GM10248 (cell line): ENCODE measurements around the gene ST8SIA3.
"Not testable (repeated sequence)": the region's sequence is repeated elsewhere in the genome, so short reads cannot be mapped to it uniquely, and the experiment has no call there.

ENCODE experiments used
- CTCF ChIA-PET: fragments of 300-600 bp; sonication (Branson Sonifier 250); formaldehyde crosslinking; extraction: SDS; loops from one replicate; lab custom pipeline; 2021; ENCODE audit warnings: antibody characterized with exemption; lab: Yijun Ruan, JAX
- POLR2A ChIA-PET: fragments of 350-650 bp; sonication (Branson Sonifier 250); formaldehyde crosslinking; extraction: SDS; loops from one replicate; lab custom pipeline; 2020; ENCODE audit warnings: antibody characterized with exemption; lab: Yijun Ruan, JAX
- DNase-seq: peaks from one replicate; pipeline ENCODE4 v3.0.0; 2012; ENCODE audit errors: extremely low spot score
- TF ChIP-seq, protein P1 (sequence below): IDR thresholded peaks from 2 replicates; pipeline ENCODE4 v1.5.1; 2012; ENCODE audit warnings: mild to moderate bottlenecking, low read depth; ENCODE audit errors: extremely low read depth, missing control alignments, control extremely low read depth

ST8SIA3 gene

DNA sequence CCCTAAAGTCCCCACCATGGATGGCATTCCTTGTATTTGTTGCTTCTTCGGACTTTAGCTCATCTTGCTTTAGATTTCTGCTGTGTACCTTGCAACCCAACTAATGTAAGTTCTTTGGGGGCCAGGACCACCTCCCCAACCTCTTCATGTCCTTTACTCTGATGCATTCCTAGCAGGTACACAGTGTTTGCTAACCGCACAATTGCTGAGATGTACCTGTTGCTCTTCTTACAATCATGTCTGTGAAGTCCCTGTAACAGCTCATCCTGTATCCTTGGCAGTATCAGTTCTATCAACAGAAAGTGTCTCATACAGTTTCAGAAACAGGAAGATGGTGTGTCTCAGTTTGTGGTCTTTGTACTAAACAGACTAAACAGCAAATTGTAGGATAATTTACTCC lies 24.1 kb downstream of the ST8SIA3 start:
- TF ChIP-seq, protein P1, sequence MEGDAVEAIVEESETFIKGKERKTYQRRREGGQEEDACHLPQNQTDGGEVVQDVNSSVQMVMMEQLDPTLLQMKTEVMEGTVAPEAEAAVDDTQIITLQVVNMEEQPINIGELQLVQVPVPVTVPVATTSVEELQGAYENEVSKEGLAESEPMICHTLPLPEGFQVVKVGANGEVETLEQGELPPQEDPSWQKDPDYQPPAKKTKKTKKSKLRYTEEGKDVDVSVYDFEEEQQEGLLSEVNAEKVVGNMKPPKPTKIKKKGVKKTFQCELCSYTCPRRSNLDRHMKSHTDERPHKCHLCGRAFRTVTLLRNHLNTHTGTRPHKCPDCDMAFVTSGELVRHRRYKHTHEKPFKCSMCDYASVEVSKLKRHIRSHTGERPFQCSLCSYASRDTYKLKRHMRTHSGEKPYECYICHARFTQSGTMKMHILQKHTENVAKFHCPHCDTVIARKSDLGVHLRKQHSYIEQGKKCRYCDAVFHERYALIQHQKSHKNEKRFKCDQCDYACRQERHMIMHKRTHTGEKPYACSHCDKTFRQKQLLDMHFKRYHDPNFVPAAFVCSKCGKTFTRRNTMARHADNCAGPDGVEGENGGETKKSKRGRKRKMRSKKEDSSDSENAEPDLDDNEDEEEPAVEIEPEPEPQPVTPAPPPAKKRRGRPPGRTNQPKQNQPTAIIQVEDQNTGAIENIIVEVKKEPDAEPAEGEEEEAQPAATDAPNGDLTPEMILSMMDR: no peak
- no peak for DNase-seq
- CTCF ChIA-PET: no interaction called here
- POLR2A ChIA-PET: no interaction called here

DNA sequence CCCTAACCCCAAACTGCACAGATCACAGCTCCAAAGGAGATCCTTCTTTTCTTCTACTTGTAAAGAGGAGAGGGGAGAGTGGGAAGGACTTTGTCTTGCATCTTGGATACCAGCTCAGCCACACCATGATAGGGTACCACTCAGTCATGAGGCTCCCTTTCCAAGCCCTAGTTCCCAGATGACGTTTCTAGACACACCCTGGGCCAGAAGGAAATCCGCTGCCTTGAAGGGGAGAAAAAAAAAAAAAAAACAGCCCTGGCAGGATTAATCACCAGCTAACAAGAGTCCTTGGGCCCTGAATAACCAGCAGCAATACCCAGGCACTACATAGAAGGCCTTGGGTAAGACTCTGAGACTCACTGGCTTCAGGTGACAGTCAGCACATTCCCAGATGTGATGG lies 36.9 kb downstream of the ST8SIA3 start:
- TF ChIP-seq, protein P1: no peak
- ChIA-PET CTCF (no interaction called here), POLR2A (no interaction called here)
- no peak for DNase-seq

DNA sequence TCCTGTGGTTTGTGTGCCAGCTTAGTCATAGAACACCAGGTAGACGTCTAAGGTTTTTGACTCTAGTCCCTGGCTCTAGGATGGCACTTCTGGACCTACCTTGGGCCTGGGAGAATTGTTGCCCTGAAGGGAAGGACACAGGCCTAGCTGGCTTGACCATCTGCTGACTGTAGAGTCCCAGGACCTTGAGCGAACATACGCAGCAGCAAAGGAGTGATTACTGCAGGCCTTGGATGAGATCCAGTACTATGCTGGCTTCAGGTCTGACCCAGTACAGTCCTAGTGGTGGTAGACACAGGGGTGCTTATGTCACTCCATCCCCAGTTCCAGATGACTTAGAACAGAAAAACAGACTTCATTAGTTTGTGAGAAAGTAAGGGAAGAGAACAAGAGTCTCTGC lies 37.7 kb downstream of the ST8SIA3 start:
- TF ChIP-seq, protein P1: no peak
- CTCF ChIA-PET: no interaction called here
- DNase-seq: no peak
- POLR2A ChIA-PET: no interaction called here

DNA sequence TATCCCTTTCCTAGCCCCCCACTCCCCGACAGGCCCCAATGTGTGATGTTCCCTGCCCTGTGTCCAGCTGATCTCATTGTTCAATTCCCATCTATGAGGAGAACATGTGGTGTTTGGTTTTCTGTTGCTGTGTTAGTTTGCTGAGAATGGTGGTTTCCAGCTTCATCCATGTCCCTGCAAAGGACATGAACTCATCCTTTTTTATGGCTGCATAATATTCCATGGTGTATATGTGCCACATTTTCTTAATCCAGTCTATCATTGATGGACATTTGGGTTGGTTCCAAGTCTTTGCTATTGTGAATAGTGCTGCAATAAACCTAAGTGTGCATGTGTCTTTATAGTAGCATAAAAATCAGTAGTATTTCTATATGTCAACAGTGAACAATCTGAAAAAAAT lies 42.4 kb downstream of the ST8SIA3 start:
- CTCF ChIA-PET, DNase-seq, POLR2A ChIA-PET: not testable (repeated sequence)

DNA sequence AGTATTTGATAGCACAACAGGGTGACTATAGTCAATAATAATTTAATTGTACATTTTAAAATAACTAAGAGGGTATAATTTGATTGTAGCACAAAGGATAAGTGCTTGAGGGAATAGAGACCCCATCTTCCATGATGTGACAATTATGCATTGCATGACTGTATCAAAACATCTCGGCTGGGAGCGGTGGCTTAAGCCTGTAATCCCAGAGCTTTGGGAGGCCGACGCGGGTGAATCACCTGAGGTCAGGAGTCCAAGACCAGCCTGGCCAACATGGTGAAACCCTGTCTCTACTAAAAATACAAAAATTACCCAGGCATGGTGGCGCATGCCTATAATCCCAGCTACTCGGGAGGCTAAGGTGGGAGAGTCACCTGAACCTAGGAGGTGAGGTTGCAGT lies 44.5 kb downstream of the ST8SIA3 start:
- POLR2A ChIA-PET: not testable (repeated sequence)

DNA sequence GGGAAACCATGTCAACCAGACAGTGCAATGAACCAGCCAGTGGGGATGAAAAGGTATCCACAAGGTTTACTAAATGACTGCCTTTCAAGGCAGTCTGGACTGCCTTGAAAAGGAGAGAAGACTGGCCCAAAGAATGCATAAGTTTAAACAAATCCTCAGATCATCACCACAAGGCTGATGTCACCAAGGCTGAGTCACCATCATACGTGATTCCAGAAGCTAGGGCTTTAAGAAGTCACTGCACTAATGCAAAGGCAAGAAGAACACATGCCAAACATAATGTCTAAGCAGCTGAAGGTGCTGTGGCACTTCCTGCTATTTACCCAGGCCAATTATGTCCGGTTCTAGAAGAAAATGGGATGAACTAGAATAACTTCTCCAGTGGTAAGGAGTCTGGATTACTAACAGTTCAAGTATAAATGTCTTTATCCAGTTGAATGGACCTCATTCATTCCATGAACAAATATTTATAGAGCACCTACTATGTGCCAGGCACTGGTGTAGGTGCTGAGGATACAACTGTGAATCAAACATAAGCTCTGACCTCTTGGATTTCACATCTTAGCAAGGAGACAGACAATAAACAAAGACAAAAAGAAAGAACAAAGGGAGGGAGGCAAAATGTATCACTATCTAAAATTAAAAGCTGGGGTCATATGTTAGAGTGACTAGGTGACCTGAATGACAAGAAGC lies 45.2 kb downstream of the ST8SIA3 start:
- POLR2A ChIA-PET: no interaction called here
- TF ChIP-seq, protein P1: no peak

More for the DNA sequence above, 44.5 kb downstream of the ST8SIA3 start:
- DNase-seq, CTCF ChIA-PET: not testable (repeated sequence)

DNA sequence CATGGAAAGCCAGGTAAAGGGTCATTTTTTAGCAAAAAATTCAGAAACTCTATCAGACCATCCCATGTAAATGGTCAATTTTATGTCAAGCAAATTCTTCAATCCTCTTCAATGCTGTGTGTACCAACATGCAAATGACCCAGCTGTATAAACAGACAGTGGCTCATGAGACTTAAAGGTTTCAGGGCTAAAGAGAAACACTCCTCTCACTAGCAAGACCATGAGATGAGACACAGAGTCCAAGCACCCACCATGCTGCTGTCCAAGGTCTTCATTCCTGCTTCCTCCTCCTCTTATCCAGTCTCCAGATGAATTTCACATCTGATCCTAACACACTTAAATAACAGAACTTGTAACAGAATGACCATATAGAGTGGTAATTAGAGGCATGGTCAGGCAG lies 52.0 kb downstream of the ST8SIA3 start:
- DNase-seq: no peak
- ChIA-PET POLR2A (no interaction called here), CTCF (no interaction called here)
- TF ChIP-seq, protein P1: no peak

More for the DNA sequence above, 45.2 kb downstream of the ST8SIA3 start:
- no peak for DNase-seq
- CTCF ChIA-PET: no interaction called here

DNA sequence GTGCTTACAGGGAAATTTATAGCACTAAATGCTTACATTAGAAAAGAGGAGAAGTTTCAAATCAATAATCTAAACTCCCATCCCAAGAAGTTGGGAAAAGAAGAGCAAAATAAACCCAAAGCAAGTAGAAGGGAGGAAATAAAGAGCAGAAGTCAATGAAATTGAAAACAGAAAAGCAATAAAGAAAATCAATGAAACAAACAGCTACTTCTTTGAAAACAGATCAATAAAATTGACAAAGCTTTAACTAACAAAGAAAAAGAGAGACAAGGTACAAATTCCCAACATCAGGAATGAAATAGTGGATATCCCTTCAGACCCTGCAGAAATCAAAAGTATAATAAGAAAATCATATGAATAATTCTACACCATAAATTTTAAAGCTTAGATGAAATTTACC lies 57.3 kb downstream of the ST8SIA3 start:
- TF ChIP-seq, protein P1: no peak
- ChIA-PET CTCF (interaction anchor here (1.0 kb wide), 1 partner anchor 28 kb away, joined by 3 read pairs; no protein-coding TSS in a partner anchor), POLR2A (no interaction called here)
- DNase-seq: no peak
